Measurements from ENCODE around the gene TMPRSS3.

The TMPRSS3 gene

DNA sequence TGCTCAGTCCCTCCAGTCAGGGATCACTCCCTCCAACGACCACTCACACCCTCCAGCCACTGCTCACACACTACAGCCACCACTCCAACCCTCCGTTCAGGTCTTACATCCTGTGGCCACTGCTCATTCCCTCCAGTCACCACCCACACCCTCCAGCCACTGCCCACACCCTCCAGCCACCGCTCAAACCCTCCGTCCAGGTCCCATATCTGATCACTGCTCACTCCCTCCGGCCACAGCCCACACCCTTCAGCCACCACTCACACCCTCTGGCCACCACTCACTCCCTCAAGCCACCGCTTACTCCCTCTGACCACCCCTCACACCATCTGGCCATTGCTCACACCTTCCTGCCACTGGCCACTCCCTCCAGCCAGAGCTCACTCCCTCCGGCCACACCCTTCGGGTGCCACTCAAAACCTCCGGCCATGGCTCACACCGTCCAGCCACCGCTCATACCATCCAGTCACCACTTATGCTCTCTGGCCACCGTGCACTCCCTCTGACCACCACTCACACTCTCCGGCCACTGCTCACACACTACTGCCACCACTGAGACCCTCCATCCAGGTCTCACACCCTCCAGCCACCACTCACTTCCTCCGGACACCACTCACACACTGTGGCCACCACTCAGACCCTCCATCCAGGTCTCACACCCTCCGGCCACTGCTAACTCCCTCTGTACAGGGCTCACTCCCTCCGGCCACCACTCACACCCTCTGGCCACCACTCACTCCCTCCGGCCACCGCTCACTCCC lies 24.8 kb downstream of the TMPRSS3 start:
- peaks cover 47% of the 10 kb centered on the region for H3K4me1 Mint-ChIP-seq
- H3K4me3 Mint-ChIP-seq = peak overlapping the region; percentile 35
- H3K36me3 Mint-ChIP-seq (ENCODE audit: low read depth) = peaks cover 14% of the 10 kb centered on the region
- no peaks in the 10 kb centered on the region for H3K27me3 Mint-ChIP-seq
- DNase-seq = no peak
- H3K9me3 Mint-ChIP-seq = no peaks in the 10 kb centered on the region
- ATAC-seq = no peak
- H3K27ac Mint-ChIP-seq = peak overlapping the region; percentile 74

DNA sequence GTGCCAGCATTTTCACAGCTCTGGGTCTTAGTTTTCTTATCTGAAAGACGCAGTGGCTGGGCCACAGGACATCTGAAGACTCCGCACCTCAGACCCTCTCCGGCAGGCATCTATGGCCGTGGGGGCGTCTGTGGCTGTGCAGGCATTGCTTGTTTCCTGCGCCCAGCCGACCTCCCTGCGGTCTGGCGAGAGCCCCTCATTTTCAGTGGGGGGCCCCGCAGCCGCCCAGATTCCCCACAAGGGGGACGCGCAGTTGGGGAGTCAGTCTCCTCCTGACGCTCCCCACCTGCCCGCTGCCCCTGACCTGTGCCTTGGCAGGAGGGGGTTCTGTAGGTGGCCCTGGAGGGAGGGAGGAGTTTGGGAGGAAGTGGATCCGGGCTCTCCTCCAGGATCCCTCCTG lies 26.0 kb downstream of the TMPRSS3 start:
- Mint-ChIP-seq H3K4me3 (no peak overlapping the region), H3K27me3 (no peaks in the 10 kb centered on the region), H3K36me3 (ENCODE audit: low read depth) (peaks cover 14% of the 10 kb centered on the region), H3K9me3 (no peaks in the 10 kb centered on the region), H3K4me1 (peaks cover 41% of the 10 kb centered on the region), H3K27ac (no peak overlapping the region)
- ATAC-seq = no peak
- DNase-seq = no peak

DNA sequence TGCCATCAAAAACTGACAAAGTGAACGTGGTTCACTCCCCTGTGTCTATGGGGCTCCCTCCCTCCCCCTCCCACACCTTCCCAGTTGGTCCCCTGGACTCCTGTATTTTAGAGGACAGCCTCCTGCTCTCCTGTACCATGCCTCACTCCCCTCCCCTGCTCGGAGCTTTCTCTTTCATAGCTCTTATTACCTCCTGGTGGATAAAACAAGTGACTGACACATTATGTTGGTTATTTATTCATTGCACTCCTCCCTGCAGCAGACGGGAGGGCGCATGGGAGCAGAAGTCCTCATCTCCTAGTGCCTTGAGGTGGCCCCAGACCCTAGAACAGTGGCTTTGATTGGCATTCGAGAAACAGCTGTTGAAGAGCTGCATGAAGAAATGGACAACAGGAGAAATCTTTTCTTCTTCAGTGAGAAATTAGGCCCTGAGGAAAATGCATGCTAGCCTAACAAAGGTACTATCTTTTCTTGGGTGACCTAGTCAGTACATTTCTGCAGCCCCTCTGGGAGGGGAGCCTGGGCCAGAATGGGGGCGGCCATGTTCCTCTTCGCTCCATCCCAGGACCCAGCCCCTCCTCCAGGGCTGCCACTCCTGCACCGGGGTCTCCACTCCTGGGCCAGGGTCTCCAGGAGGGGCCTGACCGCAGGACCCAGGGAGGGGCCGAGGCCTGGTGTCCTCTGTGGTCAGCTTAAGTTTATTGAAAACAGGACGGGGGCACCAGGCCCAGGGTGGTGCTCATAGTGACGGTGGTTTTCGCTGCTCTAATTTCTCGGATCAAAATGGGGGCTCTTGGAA lies 28.3 kb downstream of the TMPRSS3 start:
- DNase-seq (no peak), ATAC-seq (no peak)
- no peak overlapping the region for H3K27ac Mint-ChIP-seq
- peaks cover 26% of the 10 kb centered on the region for H3K4me1 Mint-ChIP-seq
- H3K27me3 Mint-ChIP-seq = peaks cover 2% of the 10 kb centered on the region
- peaks cover 8% of the 10 kb centered on the region for H3K36me3 Mint-ChIP-seq (ENCODE audit: low read depth)
- H3K4me3 Mint-ChIP-seq = no peak overlapping the region
- H3K9me3 Mint-ChIP-seq = no peaks in the 10 kb centered on the region

DNA sequence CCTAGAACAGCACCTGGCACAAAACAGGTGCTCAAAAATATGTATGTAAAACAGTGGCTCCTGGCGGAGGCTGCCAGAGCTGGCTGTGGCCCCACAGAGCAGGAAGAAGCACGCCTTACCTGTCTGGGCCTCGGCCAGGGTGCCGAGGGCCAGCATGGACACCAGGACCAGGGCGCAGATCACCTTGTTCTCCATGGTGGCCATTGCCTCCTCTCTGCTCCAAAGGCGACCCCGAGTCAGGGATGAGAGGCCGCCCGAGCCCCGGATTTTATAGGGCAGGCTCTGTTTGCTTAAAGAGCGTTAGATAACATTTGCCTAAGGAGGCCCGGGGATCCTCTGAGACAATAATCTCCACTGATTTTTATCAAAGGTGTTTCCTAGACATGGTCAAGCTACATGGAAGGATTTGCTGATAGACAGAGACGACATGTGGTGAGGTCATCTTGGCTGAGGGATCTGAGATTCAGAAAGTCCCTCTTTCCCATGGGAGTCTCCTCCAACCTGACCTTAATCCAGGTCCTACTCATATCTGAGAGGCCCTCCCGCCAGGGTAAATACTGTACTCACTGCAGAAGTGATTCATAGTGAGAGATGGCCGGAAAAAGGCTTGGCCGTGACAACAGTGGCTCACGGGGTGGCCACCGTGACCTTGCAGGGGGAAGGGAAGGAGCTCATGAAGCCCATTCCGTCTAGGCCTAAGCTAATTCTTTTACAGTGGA lies 29.4 kb downstream of the TMPRSS3 start, which contains the start of gene TFF1:
TFF1 (minus strand) TSS at position 244 of the 719 bp plus-strand sequence; CDS start at position 204, 40 bp downstream.
- Mint-ChIP-seq H3K9me3 (no peaks in the 10 kb centered on the region), H3K27me3 (peaks cover 6% of the 10 kb centered on the region), H3K27ac (no peak within 1 kb of the TSS), H3K4me3 (no peak within 1 kb of the TSS), H3K36me3 (ENCODE audit: low read depth) (peaks cover 2% of the 10 kb centered on the region), H3K4me1 (peaks cover 18% of the 10 kb centered on the region)
- ATAC-seq (no peak), DNase-seq (no peak)

DNA sequence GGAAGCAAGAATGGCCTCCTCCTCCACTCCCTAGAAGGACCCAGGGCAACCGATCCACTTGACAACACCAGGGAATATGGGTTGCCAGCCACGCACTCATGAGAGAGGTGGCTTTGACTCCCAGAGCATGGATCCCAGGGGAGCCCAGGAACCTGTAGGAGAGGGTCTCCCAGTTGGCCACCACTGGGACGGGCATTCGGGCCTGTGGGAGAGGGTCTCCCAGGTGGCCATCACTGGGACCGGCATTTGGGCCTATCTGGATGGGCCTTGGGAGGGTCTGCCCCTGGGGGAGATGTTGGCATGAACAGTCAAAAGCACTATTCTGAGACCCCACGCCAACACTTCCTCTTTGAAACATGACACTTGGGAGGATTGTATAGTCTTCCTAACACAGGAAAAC lies 30.1 kb downstream of the TMPRSS3 start:
- Mint-ChIP-seq H3K4me3 (no peak overlapping the region), H3K9me3 (no peaks in the 10 kb centered on the region), H3K27me3 (peaks cover 6% of the 10 kb centered on the region), H3K36me3 (ENCODE audit: low read depth) (no peaks in the 10 kb centered on the region), H3K4me1 (peaks cover 15% of the 10 kb centered on the region), H3K27ac (no peak overlapping the region)
- DNase-seq (no peak), ATAC-seq (no peak)

DNA sequence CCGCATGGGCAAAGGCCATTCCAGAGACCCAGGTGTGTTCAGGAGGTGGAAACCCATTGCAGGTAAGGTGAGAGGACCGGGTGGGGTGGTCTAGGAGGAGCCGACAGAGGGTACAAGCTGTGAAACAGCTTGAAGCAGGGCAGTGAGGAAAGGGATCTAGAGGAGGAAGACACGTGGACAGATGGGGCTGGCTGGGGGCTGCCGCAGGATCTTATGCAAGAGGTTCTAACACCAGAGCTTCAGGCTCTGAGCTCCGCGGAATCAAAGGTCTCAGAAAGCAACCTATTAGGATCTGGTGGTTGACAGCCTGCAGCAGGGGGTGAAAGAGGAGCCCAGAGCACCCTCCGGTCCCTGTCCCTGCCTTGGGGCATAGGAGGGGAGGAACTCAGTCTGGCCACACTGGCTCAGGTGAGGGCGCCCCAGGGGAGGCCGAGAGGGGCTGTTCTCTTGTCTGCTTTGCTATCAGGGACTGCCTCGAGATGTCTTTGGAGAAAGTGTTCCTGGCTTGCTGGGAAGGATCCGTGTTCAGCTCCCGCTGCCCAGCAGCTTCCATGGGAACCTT lies 31.5 kb downstream of the TMPRSS3 start:
- DNase-seq (no peak), ATAC-seq (no peak)
- H3K27ac Mint-ChIP-seq = no peak overlapping the region
- H3K4me1 Mint-ChIP-seq = peaks cover 15% of the 10 kb centered on the region
- peaks cover 3% of the 10 kb centered on the region for H3K9me3 Mint-ChIP-seq
- H3K4me3 Mint-ChIP-seq = no peak overlapping the region
- H3K36me3 Mint-ChIP-seq (ENCODE audit: low read depth) = no peaks in the 10 kb centered on the region
- peaks cover 6% of the 10 kb centered on the region for H3K27me3 Mint-ChIP-seq

DNA sequence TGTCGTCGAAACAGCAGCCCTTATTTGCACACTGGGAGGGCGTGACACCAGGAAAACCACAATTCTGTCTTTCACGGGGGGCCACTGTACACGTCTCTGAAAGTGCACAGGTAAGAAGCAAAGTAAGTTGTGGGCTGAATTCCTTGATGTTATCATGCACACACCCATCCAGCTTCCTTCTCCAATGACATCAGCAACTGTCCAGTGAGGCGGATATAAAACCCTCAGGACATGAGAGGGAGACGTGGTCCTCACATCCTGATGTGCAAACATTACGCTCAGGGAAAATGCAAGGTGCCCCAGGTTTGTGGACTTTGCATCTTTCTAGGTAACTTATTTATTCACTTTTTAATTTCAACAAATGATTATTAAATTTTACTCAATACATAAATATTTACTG lies 32.5 kb downstream of the TMPRSS3 start:
- H3K27ac Mint-ChIP-seq = no peak overlapping the region
- peaks cover 3% of the 10 kb centered on the region for H3K9me3 Mint-ChIP-seq
- no peak for ATAC-seq

DNA sequence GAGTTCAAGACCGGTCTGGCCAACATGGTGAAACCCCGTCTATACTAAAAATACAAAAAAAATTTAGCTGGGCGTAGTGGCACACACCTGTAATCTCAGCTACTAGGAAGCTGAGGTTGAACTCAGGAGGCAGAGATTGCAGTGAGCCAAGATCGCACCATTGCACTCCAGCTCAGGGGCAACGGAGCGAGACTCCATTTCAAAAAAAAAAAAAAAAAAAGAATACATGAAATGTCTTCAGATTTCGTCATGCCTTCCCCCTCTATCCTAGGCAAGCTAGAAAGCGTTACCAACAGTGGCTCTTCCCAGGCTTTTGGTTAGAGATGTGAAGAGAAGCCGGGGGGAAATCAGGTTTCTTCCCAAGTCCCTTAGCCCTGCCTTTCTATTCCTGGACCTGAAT lies 33.2 kb downstream of the TMPRSS3 start:
- H3K27me3 Mint-ChIP-seq = peaks cover 6% of the 10 kb centered on the region
- no peak overlapping the region for H3K27ac Mint-ChIP-seq
- peaks cover 3% of the 10 kb centered on the region for H3K9me3 Mint-ChIP-seq
- peaks cover 9% of the 10 kb centered on the region for H3K4me1 Mint-ChIP-seq
- DNase-seq (no peak), ATAC-seq (no peak)
- H3K36me3 Mint-ChIP-seq (ENCODE audit: low read depth) = no peaks in the 10 kb centered on the region
- H3K4me3 Mint-ChIP-seq = no peak overlapping the region

More for the DNA sequence above, 32.5 kb downstream of the TMPRSS3 start:
- H3K4me3 Mint-ChIP-seq = no peak overlapping the region
- peaks cover 13% of the 10 kb centered on the region for H3K4me1 Mint-ChIP-seq
- H3K36me3 Mint-ChIP-seq (ENCODE audit: low read depth) = no peaks in the 10 kb centered on the region
- H3K27me3 Mint-ChIP-seq = peaks cover 6% of the 10 kb centered on the region
- no peak for DNase-seq

DNA sequence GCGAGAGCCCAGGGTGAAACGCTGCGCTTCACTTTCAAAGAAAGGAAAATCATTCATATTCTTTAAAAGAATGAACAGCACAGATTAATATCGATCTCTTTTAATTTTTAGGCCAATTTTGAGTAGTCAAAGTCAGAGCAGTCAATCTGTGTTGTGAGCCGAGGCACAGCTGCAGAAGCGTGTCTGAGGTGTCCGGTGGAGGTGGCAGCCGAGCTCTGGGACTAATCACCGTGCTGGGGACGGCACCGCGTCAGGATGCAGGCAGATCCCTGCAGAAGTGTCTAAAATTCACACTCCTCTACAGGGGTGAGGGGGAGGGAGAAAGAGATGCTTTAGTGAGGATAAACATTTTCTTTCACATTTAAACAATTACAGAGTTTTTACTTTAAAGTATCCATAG lies 33.7 kb downstream of the TMPRSS3 start:
- peaks cover 3% of the 10 kb centered on the region for H3K9me3 Mint-ChIP-seq
- no peak overlapping the region for H3K4me3 Mint-ChIP-seq
- ATAC-seq = no peak
- no peaks in the 10 kb centered on the region for H3K36me3 Mint-ChIP-seq (ENCODE audit: low read depth)
- no peak for DNase-seq
- H3K27me3 Mint-ChIP-seq = peaks cover 6% of the 10 kb centered on the region
- H3K4me1 Mint-ChIP-seq = peaks cover 9% of the 10 kb centered on the region
- no peak overlapping the region for H3K27ac Mint-ChIP-seq

DNA sequence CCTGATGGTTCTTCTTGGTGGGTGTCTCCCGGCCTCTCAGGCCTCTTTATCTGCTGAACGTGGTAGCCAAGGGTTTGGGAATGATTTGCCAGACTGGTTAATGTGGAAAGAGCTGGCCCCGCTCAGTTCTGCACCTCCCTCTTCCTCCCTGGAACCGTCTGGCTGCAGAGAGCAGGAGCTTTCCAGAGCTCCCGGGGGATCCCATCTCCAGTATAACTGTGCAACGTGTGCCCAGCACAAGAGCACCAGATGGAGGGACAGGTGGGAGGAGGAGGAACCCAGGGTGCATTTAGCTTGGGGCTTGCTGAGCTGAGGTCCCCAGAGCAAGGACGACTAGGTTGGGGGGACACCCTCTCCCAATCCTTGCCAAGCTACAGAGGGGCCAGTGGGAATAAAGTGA lies 34.6 kb downstream of the TMPRSS3 start:
- ATAC-seq = no peak
- Mint-ChIP-seq H3K36me3 (ENCODE audit: low read depth) (no peaks in the 10 kb centered on the region), H3K27ac (no peak overlapping the region), H3K27me3 (peaks cover 6% of the 10 kb centered on the region), H3K4me3 (no peak overlapping the region), H3K9me3 (peaks cover 3% of the 10 kb centered on the region), H3K4me1 (peaks cover 9% of the 10 kb centered on the region)
- no peak for DNase-seq

DNA sequence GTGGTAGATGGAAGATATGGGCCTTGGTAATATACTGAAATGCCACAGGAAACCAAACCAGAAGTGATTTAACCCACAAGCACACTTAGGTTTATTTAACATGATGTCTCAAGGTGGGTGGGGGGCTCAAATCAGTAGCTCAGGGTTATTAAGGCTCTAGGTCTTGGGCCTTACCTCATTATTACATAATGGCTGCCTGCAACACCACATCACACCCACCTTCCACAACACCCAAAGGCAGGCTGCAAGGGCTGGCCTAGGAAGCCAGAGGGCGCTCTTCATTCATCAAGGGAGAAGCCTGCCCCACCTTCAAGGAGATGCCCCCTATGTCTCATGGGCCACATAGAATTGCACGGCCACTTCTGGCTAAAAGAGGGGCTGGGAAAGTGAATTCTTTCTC lies 35.5 kb downstream of the TMPRSS3 start:
- H3K4me3 Mint-ChIP-seq = no peak overlapping the region
- peaks cover 6% of the 10 kb centered on the region for H3K27me3 Mint-ChIP-seq
- H3K27ac Mint-ChIP-seq = no peak overlapping the region
- ATAC-seq = peak; percentile 52
- DNase-seq = peak; percentile 47
- peaks cover 9% of the 10 kb centered on the region for H3K9me3 Mint-ChIP-seq
- H3K36me3 Mint-ChIP-seq (ENCODE audit: low read depth) = no peaks in the 10 kb centered on the region
- peaks cover 9% of the 10 kb centered on the region for H3K4me1 Mint-ChIP-seq

DNA sequence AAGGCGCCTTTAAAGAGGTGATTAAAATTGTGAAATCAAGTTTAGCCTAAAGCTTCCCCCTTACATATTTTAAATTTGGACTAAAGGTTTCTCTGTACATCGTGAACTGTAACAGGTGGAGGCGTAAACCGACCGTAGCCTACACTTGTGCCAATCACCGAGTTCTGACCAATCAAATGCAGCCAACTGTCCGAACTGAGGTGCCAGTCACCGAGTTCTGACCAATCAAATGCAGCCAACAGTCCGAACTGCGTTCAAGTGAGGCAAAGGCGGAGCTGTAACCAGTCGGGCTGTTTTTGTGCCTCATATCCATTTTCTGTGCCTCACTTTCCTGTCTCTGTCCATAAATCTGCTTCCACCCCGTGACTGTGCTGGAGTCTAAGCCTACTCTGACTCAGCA lies 36.9 kb downstream of the TMPRSS3 start:
- peaks cover 6% of the 10 kb centered on the region for H3K27me3 Mint-ChIP-seq

DNA sequence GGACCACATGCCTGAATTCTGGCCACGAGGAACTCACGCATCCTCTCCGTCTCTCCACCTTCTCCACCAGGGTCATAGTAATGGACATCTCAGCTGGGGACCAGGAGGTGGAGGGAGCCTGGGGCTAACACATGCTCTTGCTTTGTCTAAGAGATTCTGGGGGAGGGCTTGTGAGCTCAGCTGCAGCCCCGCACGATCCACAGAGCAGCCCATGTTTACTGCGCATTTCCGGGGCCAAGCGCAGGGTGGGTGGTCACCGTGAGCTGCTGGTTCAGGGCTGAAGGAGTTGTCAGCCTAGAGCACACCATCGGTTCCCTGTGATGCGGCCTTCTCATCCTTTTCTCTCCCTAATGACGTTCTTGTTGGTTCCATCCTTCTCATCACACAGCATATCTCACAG lies 37.6 kb downstream of the TMPRSS3 start:
- no peak for ATAC-seq

More for the DNA sequence above, 36.9 kb downstream of the TMPRSS3 start:
- ATAC-seq (no peak), DNase-seq (no peak)
- Mint-ChIP-seq H3K9me3 (peaks cover 19% of the 10 kb centered on the region), H3K36me3 (ENCODE audit: low read depth) (peaks cover 2% of the 10 kb centered on the region), H3K4me1 (peaks cover 9% of the 10 kb centered on the region), H3K27ac (no peak overlapping the region), H3K4me3 (no peak overlapping the region)

DNA sequence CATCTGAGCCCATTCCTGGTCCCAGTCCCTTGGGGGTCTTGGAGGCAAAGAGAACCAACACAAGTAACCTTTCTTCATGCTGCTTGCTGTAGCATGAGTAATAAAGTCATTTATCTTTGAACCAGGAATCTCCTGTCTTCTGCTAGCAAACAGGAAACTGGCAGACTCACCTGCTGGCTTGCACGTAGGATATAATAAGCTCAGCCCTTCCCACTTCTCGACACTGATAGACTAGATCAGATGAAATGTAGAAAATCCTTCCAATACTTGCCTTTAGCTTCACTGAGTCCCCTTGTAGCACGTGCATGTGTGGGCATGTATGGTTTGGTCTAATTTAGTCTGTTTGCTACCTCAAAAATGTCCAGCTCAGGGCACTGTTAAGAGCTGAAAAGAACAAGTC lies 38.5 kb downstream of the TMPRSS3 start:
- Mint-ChIP-seq H3K4me1 (peaks cover 2% of the 10 kb centered on the region), H3K9me3 (peaks cover 25% of the 10 kb centered on the region), H3K36me3 (ENCODE audit: low read depth) (peaks cover 2% of the 10 kb centered on the region), H3K4me3 (no peak overlapping the region), H3K27me3 (peaks cover 5% of the 10 kb centered on the region), H3K27ac (no peak overlapping the region)
- no peak for ATAC-seq
- DNase-seq = no peak

More for the DNA sequence above, 37.6 kb downstream of the TMPRSS3 start:
- peaks cover 6% of the 10 kb centered on the region for H3K27me3 Mint-ChIP-seq
- H3K36me3 Mint-ChIP-seq (ENCODE audit: low read depth) = peaks cover 2% of the 10 kb centered on the region
- no peak for DNase-seq
- no peak overlapping the region for H3K4me3 Mint-ChIP-seq
- H3K4me1 Mint-ChIP-seq = peaks cover 6% of the 10 kb centered on the region
- peaks cover 24% of the 10 kb centered on the region for H3K9me3 Mint-ChIP-seq
- H3K27ac Mint-ChIP-seq = no peak overlapping the region

Data from activated naive CD8-positive, alpha-beta T cell treated with anti-CD3 and anti-CD28 coated beads, Interleukin-2, amount 50 U/mL, for 24 hours (primary cell).